ENCODE data around the gene ALDH1A1.

GRCh38 chr9:72896439-72896838 is 56.4 kb downstream of the ALDH1A1 start:
- TF ChIP-seq YY2 (tag by site-specific recombination; IDR thresholded peaks at IDR 0.05): no peak
- no peak for TF ChIP-seq KLF16 (tag by site-specific recombination; IDR thresholded peaks at IDR 0.05)
- no peak for TF ChIP-seq CTCF (tag by site-specific recombination; IDR thresholded peaks at IDR 0.05)
- no peak for TF ChIP-seq ZNF157 (tag by site-specific recombination; IDR thresholded peaks at IDR 0.05)
- TF ChIP-seq MYNN (tag by site-specific recombination; IDR thresholded peaks at IDR 0.05; ENCODE audit: borderline replicate concordance): no peak
- TF ChIP-seq REST (tag by site-specific recombination; IDR thresholded peaks at IDR 0.05): no peak

Measured in HEK293 (cell line).